Thyroid gland (tissue), 4 donors: ENCODE results near the gene GJC2. TPM values are rescaled to one million over a fixed set of nuclear protein-coding genes. Genes with fewer than 3 reads are reported as not detected.

ENCODE experiments used
- DNase-seq, 2 donors: peaks; one replicate each; pipeline ENCODE4 v3.0.0-alpha.2; 2019
- H3K27ac ChIP-seq, 3 donors: fragments of 200-600 bp; sonication (generic); 1 replicate in 2 of 3; 2 replicates in 1 of 3; pipeline ENCODE4 v1.5.1; 2016 to 2019; ENCODE audit warnings: mild to moderate bottlenecking in 1 of 3, moderate library complexity in 1 of 3
- H3K27me3 ChIP-seq: fragments of 200-600 bp; sonication (generic); one replicate; pipeline ENCODE4 v1.5.1; 2019
- H3K36me3 ChIP-seq, 2 donors: fragments of 200-600 bp; sonication (generic); one replicate each; pipeline ENCODE4 v1.5.1; 2016 to 2019
- H3K4me1 ChIP-seq, 2 donors: fragments of 200-600 bp; sonication (generic); one replicate each; pipeline ENCODE4 v1.5.1; 2017 to 2019
- H3K4me3 ChIP-seq, 3 donors: fragments of 200-600 bp; sonication (generic); replicated peaks in 1 of 3; 1 replicate in 2 of 3; 2 replicates in 1 of 3; pipeline ENCODE4 v1.5.1; 2016; ENCODE audit warnings: mild to moderate bottlenecking in 1 of 3
- H3K9me3 ChIP-seq: fragments of 200-600 bp; sonication (generic); one replicate; pipeline ENCODE4 v1.5.1; 2017
- POLR2A ChIP-seq, 2 donors: fragments of 450-650 bp; IDR thresholded peaks; one replicate each; pipeline ENCODE4 v1.6.1; 2017; ENCODE audit warnings: antibody characterized with exemption in 2 of 2, mild to moderate bottlenecking in 2 of 2, moderate library complexity in 1 of 2
- WGBS, 2 donors: methylation state at CpG; one replicate each; pipeline ENCODE4 v1.1.5; 2017; 5-methylcytosine and 5-hydroxymethylcytosine counted together
- intact Hi-C: fragments of 100-400 bp; cut with DNase I; formaldehyde crosslinking; loops from one replicate; pipeline ENCODE4 v1.15.1; 2023
- total RNA-seq, 4 donors: library from RNA; depleted of rRNA; stranded (reverse); fragments of >200 nt; gene quantifications; one replicate each; pipeline ENCODE4 v1.2.3, GENCODE V29; 2016
- TF ChIP-seq, protein P1 (sequence below), 6 experiments: fragments of 200-600 bp in 3 of 6; fragments of 450-650 bp in 3 of 6; sonication (generic) in 3 of 6; IDR thresholded peaks; one replicate each; pipeline ENCODE4 v1.5.1; 2016 to 2019; ENCODE audit warnings: antibody characterized with exemption in 6 of 6, mild to moderate bottlenecking in 2 of 6, inconsistent platforms in 1 of 6, moderate library complexity in 1 of 6

The GJC2 gene
- total RNA-seq, 4 donors from 2014 or later, result 2.1 to 14.0 (median 3.8) TPM

DNA sequence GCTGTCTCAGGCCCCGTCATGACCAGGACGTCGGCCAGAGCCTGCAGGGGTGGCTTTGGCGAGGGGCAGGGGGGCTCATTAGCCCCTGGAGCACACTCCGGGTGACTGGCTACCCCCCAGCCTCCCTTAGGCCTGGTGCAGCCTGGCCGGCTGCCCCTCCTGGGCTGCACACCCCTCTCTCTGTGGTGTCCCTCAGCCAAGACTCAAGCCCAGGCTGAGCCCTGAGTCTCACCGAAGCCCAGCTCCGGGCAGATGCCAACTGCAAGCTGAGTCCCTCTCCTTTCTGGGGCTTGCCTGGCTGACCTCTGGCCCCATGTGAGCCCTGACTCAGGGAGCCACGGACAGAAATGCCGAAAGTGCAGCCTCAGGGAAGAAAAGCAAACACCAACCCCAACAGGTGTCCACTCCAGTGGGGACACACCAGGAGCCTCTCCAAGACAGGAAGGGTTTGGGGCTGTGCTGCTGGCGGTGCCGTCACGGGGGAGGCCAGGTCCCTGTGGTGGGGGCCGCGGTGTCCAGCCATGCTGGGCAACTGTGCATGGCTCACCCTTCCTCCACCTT is 10.6 kb downstream of the GJC2 start:
- TF ChIP-seq, protein P1, sequence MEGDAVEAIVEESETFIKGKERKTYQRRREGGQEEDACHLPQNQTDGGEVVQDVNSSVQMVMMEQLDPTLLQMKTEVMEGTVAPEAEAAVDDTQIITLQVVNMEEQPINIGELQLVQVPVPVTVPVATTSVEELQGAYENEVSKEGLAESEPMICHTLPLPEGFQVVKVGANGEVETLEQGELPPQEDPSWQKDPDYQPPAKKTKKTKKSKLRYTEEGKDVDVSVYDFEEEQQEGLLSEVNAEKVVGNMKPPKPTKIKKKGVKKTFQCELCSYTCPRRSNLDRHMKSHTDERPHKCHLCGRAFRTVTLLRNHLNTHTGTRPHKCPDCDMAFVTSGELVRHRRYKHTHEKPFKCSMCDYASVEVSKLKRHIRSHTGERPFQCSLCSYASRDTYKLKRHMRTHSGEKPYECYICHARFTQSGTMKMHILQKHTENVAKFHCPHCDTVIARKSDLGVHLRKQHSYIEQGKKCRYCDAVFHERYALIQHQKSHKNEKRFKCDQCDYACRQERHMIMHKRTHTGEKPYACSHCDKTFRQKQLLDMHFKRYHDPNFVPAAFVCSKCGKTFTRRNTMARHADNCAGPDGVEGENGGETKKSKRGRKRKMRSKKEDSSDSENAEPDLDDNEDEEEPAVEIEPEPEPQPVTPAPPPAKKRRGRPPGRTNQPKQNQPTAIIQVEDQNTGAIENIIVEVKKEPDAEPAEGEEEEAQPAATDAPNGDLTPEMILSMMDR (IDR thresholded peaks at IDR 0.05), result no peak
- no peak for TF ChIP-seq POLR2A (IDR thresholded peaks at IDR 0.05)
- DNase-seq, result no peak
- 66 to 68% methylated on average over 8 to 13 of the region's 15 CpGs for WGBS, 2 donors
- intact Hi-C loops, result no loop called here
- no peak overlapping the region for H3K27ac ChIP-seq
- H3K27me3 ChIP-seq, result no peaks in the 10 kb centered on the region
- no peaks in the 10 kb centered on the region for H3K9me3 ChIP-seq
- H3K36me3 ChIP-seq, result no peaks in the 10 kb centered on the region
- no peak overlapping the region for H3K4me3 ChIP-seq
- H3K4me1 ChIP-seq, result peaks cover 0 to 14% of the 10 kb centered on the region in 2 donors

DNA sequence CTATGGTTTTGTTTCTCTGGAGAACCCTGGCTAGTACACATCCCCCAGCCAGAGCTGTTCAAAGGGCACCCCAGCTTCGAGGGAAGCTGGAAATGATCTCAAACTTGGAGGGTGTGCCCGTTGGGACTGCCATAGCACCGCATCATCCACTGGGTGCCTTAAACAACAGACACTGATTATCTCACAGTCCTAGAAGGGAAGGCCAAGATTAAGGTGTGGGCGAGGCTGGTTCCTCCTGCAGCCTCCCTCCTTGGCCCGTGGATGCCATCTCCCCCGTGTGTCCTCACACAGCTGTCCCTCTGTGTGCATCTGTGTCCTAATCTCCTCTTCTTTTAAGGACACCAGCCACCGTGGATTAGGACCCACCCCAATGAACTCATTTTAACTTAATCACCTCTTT is 11.6 kb downstream of the GJC2 start:
- Histone ChIP-seq H3K4me1 (peaks cover 1 to 14% of the 10 kb centered on the region in 2 donors), H3K9me3 (no peaks in the 10 kb centered on the region), H3K36me3 (no peaks in the 10 kb centered on the region), H3K27me3 (no peaks in the 10 kb centered on the region), H3K27ac (peak overlapping the region in 2 of 3 donors; percentile 63 to 64), H3K4me3 (no peak overlapping the region)
- intact Hi-C loops, result no loop called here
- TF ChIP-seq, protein P1 (IDR thresholded peaks at IDR 0.05), result no peak
- no peak for TF ChIP-seq POLR2A (IDR thresholded peaks at IDR 0.05)
- 53 to 56% methylated on average over 6 of the region's 7 CpGs for WGBS, 2 donors
- DNase-seq, result no peak

- H3K4me3 ChIP-seq, result no peak overlapping the region
- H3K4me1 ChIP-seq, result peaks cover 6 to 16% of the 10 kb centered on the region in 2 donors
- H3K27me3 ChIP-seq, result no peaks in the 10 kb centered on the region
- no peaks in the 10 kb centered on the region for H3K36me3 ChIP-seq
- no peaks in the 10 kb centered on the region for H3K9me3 ChIP-seq
- TF ChIP-seq, protein P1 (IDR thresholded peaks at IDR 0.05), result no peak
- no peak for TF ChIP-seq POLR2A (IDR thresholded peaks at IDR 0.05)
- DNase-seq, result no peak
- WGBS, 2 donors, result 68 to 83% methylated on average over 8 to 9 of the region's 9 CpGs
- intact Hi-C loops, result no loop called here
- H3K27ac ChIP-seq, result peak overlapping the region; percentile 53 to 64 (median 63)
Observed at GRCh38 chr1:228161866-228162265, 12.1 kb downstream of the GJC2 start.

DNA sequence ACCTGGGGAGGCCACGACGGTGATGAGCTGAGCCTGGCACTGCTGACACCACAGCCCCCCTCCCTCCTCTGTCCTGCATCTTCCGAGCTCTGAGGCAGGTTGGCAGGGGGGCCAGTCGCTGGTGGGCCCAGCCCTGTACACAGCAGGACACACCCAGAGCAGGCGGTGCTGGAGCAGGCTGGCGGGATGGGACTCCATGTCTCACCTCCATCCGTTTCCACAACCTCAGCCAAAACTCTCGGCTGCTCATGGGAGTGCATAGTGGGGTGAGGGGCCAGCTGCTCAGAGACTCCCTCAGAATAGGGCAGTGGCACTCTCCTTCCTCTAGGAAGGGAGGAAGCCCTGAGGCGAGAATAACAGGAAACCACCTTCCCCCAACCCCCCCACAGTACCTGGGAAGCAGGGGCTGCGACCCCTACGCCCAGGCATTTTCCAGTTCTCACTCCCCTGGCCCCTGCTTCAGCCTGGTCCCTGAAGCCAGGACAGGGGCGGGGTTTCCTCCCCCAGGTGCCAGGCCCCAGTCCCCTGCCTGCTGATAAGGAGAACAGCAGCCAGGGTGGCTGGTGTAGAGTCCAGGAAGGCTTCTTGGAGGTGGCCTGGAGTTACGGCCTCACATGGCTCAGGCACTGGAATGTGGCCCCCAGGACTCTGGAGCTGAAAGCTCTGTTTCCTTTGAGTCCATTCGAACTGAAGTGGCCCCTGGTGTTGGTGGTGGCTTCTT is 12.7 kb downstream of the GJC2 start:
- TF ChIP-seq, protein P1 (IDR thresholded peaks at IDR 0.05), result no peak
- no peak for TF ChIP-seq POLR2A (IDR thresholded peaks at IDR 0.05)
- H3K4me3 ChIP-seq, result no peak overlapping the region
- no peaks in the 10 kb centered on the region for H3K36me3 ChIP-seq
- H3K27ac ChIP-seq, result peak overlapping the region; percentile 53 to 64 (median 63)
- peaks cover 6 to 18% of the 10 kb centered on the region in 2 donors for H3K4me1 ChIP-seq
- DNase-seq, result peak; percentile 38 to 40
- 34% methylated on average over 5 to 10 of the region's 14 CpGs for whole genome bisulfite sequencing, 2 donors
- H3K9me3 ChIP-seq, result no peaks in the 10 kb centered on the region
- intact Hi-C loops, result no loop called here
- H3K27me3 ChIP-seq, result no peaks in the 10 kb centered on the region
